Mucosa of rectum (tissue), 2 donors: ENCODE data around the gene SLF2.
"Not testable (repeated sequence)": the region's sequence is repeated elsewhere in the genome, so short reads cannot be mapped to it uniquely, and the experiment has no call there.

Experiments used
- H3K27ac ChIP-seq, 2 donors: one replicate each; pipeline ENCODE4 v1.7.0; 2013; ENCODE audit warnings: inconsistent platforms in 2 of 2, low read depth in 2 of 2, low read length in 2 of 2
- H3K27me3 ChIP-seq, 2 donors: one replicate each; pipeline ENCODE4 v1.7.0; 2013; ENCODE audit warnings: low read length in 2 of 2; ENCODE audit not compliant: control insufficient read depth in 2 of 2, insufficient read depth in 2 of 2
- H3K36me3 ChIP-seq, 2 donors: one replicate each; pipeline ENCODE4 v1.7.0; 2013; ENCODE audit warnings: low read length in 2 of 2; ENCODE audit not compliant: control insufficient read depth in 2 of 2, insufficient read depth in 2 of 2
- H3K4me1 ChIP-seq, 2 donors: one replicate each; pipeline ENCODE4 v1.7.0; 2013; ENCODE audit warnings: low read length in 2 of 2, mild to moderate bottlenecking in 1 of 2; ENCODE audit not compliant: control insufficient read depth in 2 of 2, insufficient read depth in 2 of 2
- H3K4me3 ChIP-seq, 2 donors: one replicate each; pipeline ENCODE4 v1.7.0; 2013; ENCODE audit warnings: low read length in 2 of 2
- H3K9ac ChIP-seq, 2 donors: one replicate each; pipeline ENCODE4 v1.7.0; 2013; ENCODE audit warnings: low read length in 2 of 2, low read depth in 1 of 2, mild to moderate bottlenecking in 1 of 2
- H3K9me3 ChIP-seq, 2 donors: one replicate each; pipeline ENCODE4 v1.7.0; 2013; ENCODE audit warnings: low read length in 2 of 2; ENCODE audit not compliant: control insufficient read depth in 2 of 2
- donor health status: healthy.
- donor health status: Normal muscosa, but diverticular disease.

The SLF2 gene

GRCh38 chr10:100969187-100970075 lies 56.7 kb downstream of the SLF2 start, which contains the start of gene SEMA4G:
SEMA4G (plus strand) TSS chr10:100969504; CDS start chr10:100972913, 3,409 bp downstream.
- Histone ChIP-seq H3K27me3 (no peaks in the 10 kb centered on the region), H3K36me3 (peaks cover 18 to 29% of the 10 kb centered on the region in 2 donors), H3K9ac (peak within 1 kb of the TSS; percentile 88 to 89), H3K9me3 (no peaks in the 10 kb centered on the region), H3K27ac (peak within 1 kb of the TSS; percentile 94 to 95), H3K4me1 (peaks cover 32 to 58% of the 10 kb centered on the region in 2 donors), H3K4me3 (peak within 1 kb of the TSS; percentile 86 to 94)

GRCh38 chr10:100970076-100970913 lies 57.5 kb downstream of the SLF2 start:
- Histone ChIP-seq H3K4me1 (peaks cover 32 to 57% of the 10 kb centered on the region in 2 donors), H3K4me3 (peak overlapping the region; percentile 86 to 94)

GRCh38 chr10:100970914-100971811 lies 58.4 kb downstream of the SLF2 start:
- peak overlapping the region; percentile 94 to 95 for H3K27ac ChIP-seq
- H3K36me3 ChIP-seq, result peaks cover 16 to 23% of the 10 kb centered on the region in 2 donors
- H3K4me1 ChIP-seq, result peaks cover 32 to 50% of the 10 kb centered on the region in 2 donors
- H3K9ac ChIP-seq, result peak overlapping the region; percentile 38 to 89
- H3K4me3 ChIP-seq, result peak overlapping the region; percentile 86 to 94
- H3K9me3 ChIP-seq, result no peaks in the 10 kb centered on the region
- H3K27me3 ChIP-seq, result no peaks in the 10 kb centered on the region

More at GRCh38 chr10:100970076-100970913, 57.5 kb downstream of the SLF2 start:
- Histone ChIP-seq H3K36me3 (peaks cover 18 to 32% of the 10 kb centered on the region in 2 donors), H3K9ac (peak overlapping the region; percentile 88 to 89), H3K9me3 (no peaks in the 10 kb centered on the region), H3K27ac (peak overlapping the region; percentile 94 to 95), H3K27me3 (no peaks in the 10 kb centered on the region)

- Histone ChIP-seq H3K4me3 (peak overlapping the region; percentile 86 to 94), H3K9ac (peak overlapping the region in 1 of 2 donors; percentile 34)
Measured at GRCh38 chr10:100972115-100972903, 59.5 kb downstream of the SLF2 start.

GRCh38 chr10:100972904-100973535 lies 60.3 kb downstream of the SLF2 start:
- peaks cover 28 to 44% of the 10 kb centered on the region in 2 donors for H3K4me1 ChIP-seq
- H3K9me3 ChIP-seq, result no peaks in the 10 kb centered on the region
- no peak overlapping the region for H3K4me3 ChIP-seq
- no peaks in the 10 kb centered on the region for H3K27me3 ChIP-seq
- H3K9ac ChIP-seq, result no peak overlapping the region
- H3K27ac ChIP-seq, result no peak overlapping the region
- peaks cover 25 to 34% of the 10 kb centered on the region in 2 donors for H3K36me3 ChIP-seq

More at GRCh38 chr10:100972115-100972903, 59.5 kb downstream of the SLF2 start:
- H3K27me3 ChIP-seq, result no peaks in the 10 kb centered on the region
- H3K4me1 ChIP-seq, result peaks cover 30 to 49% of the 10 kb centered on the region in 2 donors
- peaks cover 22 to 27% of the 10 kb centered on the region in 2 donors for H3K36me3 ChIP-seq
- H3K27ac ChIP-seq, result peak overlapping the region in 1 of 2 donors; percentile 94
- H3K9me3 ChIP-seq, result no peaks in the 10 kb centered on the region

GRCh38 chr10:100975397-100975796 lies 62.6 kb downstream of the SLF2 start:
- H3K4me1 ChIP-seq, result peaks cover 17 to 26% of the 10 kb centered on the region in 2 donors
- H3K27ac ChIP-seq, result not testable (repeated sequence)

GRCh38 chr10:100976906-100977305 lies 64.1 kb downstream of the SLF2 start:
- Histone ChIP-seq H3K9ac (no peak overlapping the region), H3K4me1 (peaks cover 6 to 11% of the 10 kb centered on the region in 2 donors), H3K36me3 (peaks cover 58 to 69% of the 10 kb centered on the region in 2 donors), H3K27me3 (no peaks in the 10 kb centered on the region), H3K4me3 (no peak overlapping the region), H3K9me3 (no peaks in the 10 kb centered on the region), H3K27ac (no peak overlapping the region)

More at GRCh38 chr10:100975397-100975796, 62.6 kb downstream of the SLF2 start:
- not testable (repeated sequence) for H3K9ac ChIP-seq, H3K9me3 ChIP-seq, H3K27me3 ChIP-seq, H3K4me3 ChIP-seq
- H3K36me3 ChIP-seq, result peaks cover 47 to 56% of the 10 kb centered on the region in 2 donors

GRCh38 chr10:100977436-100977835 lies 64.7 kb downstream of the SLF2 start:
- H3K9me3 ChIP-seq, result no peaks in the 10 kb centered on the region
- H3K27ac ChIP-seq, result no peak overlapping the region
- no peaks in the 10 kb centered on the region for H3K27me3 ChIP-seq
- H3K4me3 ChIP-seq, result no peak overlapping the region
- H3K9ac ChIP-seq, result no peak overlapping the region
- H3K4me1 ChIP-seq, result peaks cover 1 to 6% of the 10 kb centered on the region in 2 donors
- H3K36me3 ChIP-seq, result peaks cover 62 to 73% of the 10 kb centered on the region in 2 donors
